Stomach (tissue), 9 donors: ENCODE measurements around the gene POLR2M. TPM values are rescaled to one million over a fixed set of nuclear protein-coding genes. Genes with fewer than 3 reads are reported as not detected.

Source experiments
- DNase-seq, 2 donors: peaks; one replicate each; pipeline versions ENCODE4 v3.0.0 to v3.0.0-alpha.2; 2013 to 2019
- H3K27ac ChIP-seq, 5 donors: fragments of 200-600 bp in 4 of 5; sonication (generic) in 4 of 5; one replicate each; pipeline ENCODE4 v1.5.1; 2013 to 2019; ENCODE audit warnings: mild to moderate bottlenecking in 1 of 5, moderate library complexity in 1 of 5
- H3K27me3 ChIP-seq, 3 donors: fragments of 200-600 bp; sonication (generic); one replicate each; pipeline ENCODE4 v1.5.1; 2017 to 2019; ENCODE audit warnings: mixed run types in 1 of 3
- H3K36me3 ChIP-seq, 4 donors: fragments of 200-600 bp; sonication (generic); 1 replicate in 3 of 4; 2 replicates in 1 of 4; pipeline ENCODE4 v1.5.1; 2016 to 2019
- H3K4me1 ChIP-seq, 4 donors: fragments of 200-600 bp; sonication (generic); one replicate each; pipeline ENCODE4 v1.5.1; 2016 to 2019
- H3K4me3 ChIP-seq, 4 donors: fragments of 200-600 bp; sonication (generic) in 3 of 4; one replicate each; pipeline ENCODE4 v1.5.1; 2016 to 2019; ENCODE audit warnings: mild to moderate bottlenecking in 1 of 4
- H3K9me3 ChIP-seq, 4 donors: fragments of 200-600 bp; sonication (generic); one replicate each; pipeline ENCODE4 v1.5.1; 2016 to 2019
- EP300 ChIP-seq: sonication (generic); formaldehyde crosslinking; IDR thresholded peaks from one replicate; pipeline ENCODE4 v1.6.1; 2017; ENCODE audit warnings: antibody characterized with exemption
- POLR2A ChIP-seq, 4 donors: fragments of 450-650 bp; IDR thresholded peaks; one replicate each; pipeline ENCODE4 v1.6.1; 2016; ENCODE audit warnings: antibody characterized with exemption in 4 of 4, control low read depth in 2 of 4, mild to moderate bottlenecking in 1 of 4, moderate library complexity in 1 of 4
- POLR2AphosphoS5 ChIP-seq, 3 donors: sonication (generic); formaldehyde crosslinking; IDR thresholded peaks; one replicate each; pipeline ENCODE4 v1.6.1; 2016; ENCODE audit warnings: antibody characterized with exemption in 3 of 3
- WGBS, 5 donors: extraction: QIAGEN DNeasy Blood & Tissue Kit in 3 of 5; methylation state at CpG; one replicate each; pipeline versions ENCODE4 v1.1.5 to v1.1.7; 2013 to 2018; 5-methylcytosine and 5-hydroxymethylcytosine counted together
- intact Hi-C: fragments of 100-400 bp; cut with DNase I; formaldehyde crosslinking; loops from one replicate; pipeline ENCODE4 v1.15.1; 2023; ENCODE audit warnings: low total_unique reads
- polyA plus RNA-seq, 3 donors: library from polyadenylated mRNA; stranded (reverse); fragments of 200-250 nt; gene quantifications; one replicate each; pipeline ENCODE4 v1.2.3, GENCODE V29; 2013
- total RNA-seq, 5 donors: library from RNA; depleted of rRNA; stranded (reverse); fragments of >200 nt; gene quantifications; one replicate each; pipeline versions ENCODE4 v1.1.0 to v1.2.3, GENCODE V29; 2014 to 2016
- TF ChIP-seq, protein P1 (sequence below), 7 experiments: fragments of 450-650 bp in 4 of 7; fragments of 200-600 bp in 3 of 7; sonication (generic) in 3 of 7; IDR thresholded peaks; one replicate each; pipeline ENCODE4 v1.5.1; 2016 to 2019; ENCODE audit warnings: antibody characterized with exemption in 7 of 7, control low read depth in 2 of 7, mild to moderate bottlenecking in 1 of 7
- donor health status: healthy with polysubstance abuse.
- donor health status: Bipolar disorder and iron deficiency.
- donor health status: healthy.

The POLR2M gene
- total and polyA plus RNA-seq, 8 donors: 41.6 to 1,088 (median 191) TPM

DNA sequence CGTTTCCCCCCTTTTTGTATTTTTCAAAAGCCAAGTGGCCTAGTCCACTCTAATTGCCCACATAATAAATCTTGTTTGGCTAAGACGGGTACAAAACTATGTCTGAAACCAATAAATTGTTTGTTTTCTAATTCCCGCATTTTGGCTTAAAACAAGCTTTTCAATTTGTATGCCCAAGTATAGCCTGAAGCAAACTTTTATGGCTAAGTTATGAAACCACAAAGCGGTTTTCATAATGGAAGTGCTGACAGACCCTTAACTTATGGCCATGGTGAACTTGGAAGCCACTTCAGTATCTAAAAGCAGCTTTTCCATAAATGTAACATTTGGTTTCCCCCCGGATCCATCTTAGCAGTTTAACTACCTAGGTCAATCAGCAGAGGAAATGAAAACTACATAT lies 29.9 kb upstream of the POLR2M start:
- intact Hi-C loops: no loop called here
- Histone ChIP-seq H3K27ac (no peak overlapping the region), H3K4me3 (no peak overlapping the region), H3K4me1 (peaks cover 0 to 28% (median 10%) of the 10 kb centered on the region in 4 donors), H3K27me3 (no peaks in the 10 kb centered on the region), H3K36me3 (no peaks in the 10 kb centered on the region), H3K9me3 (no peaks in the 10 kb centered on the region)
- TF ChIP-seq EP300 (no peak), POLR2AphosphoS5 (IDR thresholded peaks at IDR 0.05) (no peak)
- no peak for DNase-seq
- WGBS, 5 donors: 79 to 89% (median 88%) methylated on average over 5 of the region's 5 CpGs

DNA sequence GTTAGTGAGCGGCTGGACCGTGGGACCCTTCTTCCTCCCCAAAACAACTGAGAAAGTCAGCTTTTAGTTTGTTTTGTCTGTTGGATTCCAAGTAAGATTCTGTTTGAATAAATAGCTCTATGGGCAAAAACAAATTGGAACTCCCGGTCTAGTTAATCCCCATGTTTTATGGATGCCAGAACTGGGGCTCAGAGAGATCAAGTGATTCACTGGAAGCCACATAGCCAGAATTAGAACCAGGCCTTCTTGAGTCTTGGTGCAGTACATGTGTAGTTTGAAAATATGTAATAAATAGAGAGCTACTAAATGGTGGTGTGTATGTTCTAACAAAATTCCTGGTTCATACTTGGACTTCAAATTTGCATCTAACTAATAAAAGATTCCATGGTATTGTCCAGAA lies 29.3 kb upstream of the POLR2M start:
- Histone ChIP-seq H3K27ac (no peak overlapping the region), H3K9me3 (no peaks in the 10 kb centered on the region), H3K36me3 (no peaks in the 10 kb centered on the region), H3K4me3 (no peak overlapping the region), H3K27me3 (no peaks in the 10 kb centered on the region), H3K4me1 (peaks cover 0 to 28% (median 10%) of the 10 kb centered on the region in 4 donors)
- 73 to 89% (median 76%) methylated on average over 3 of the region's 3 CpGs for WGBS, 5 donors
- no peak for TF ChIP-seq POLR2AphosphoS5 (IDR thresholded peaks at IDR 0.05)
- no peak for TF ChIP-seq EP300
- TF ChIP-seq POLR2A (IDR thresholded peaks at IDR 0.05): no peak
- TF ChIP-seq, protein P1, sequence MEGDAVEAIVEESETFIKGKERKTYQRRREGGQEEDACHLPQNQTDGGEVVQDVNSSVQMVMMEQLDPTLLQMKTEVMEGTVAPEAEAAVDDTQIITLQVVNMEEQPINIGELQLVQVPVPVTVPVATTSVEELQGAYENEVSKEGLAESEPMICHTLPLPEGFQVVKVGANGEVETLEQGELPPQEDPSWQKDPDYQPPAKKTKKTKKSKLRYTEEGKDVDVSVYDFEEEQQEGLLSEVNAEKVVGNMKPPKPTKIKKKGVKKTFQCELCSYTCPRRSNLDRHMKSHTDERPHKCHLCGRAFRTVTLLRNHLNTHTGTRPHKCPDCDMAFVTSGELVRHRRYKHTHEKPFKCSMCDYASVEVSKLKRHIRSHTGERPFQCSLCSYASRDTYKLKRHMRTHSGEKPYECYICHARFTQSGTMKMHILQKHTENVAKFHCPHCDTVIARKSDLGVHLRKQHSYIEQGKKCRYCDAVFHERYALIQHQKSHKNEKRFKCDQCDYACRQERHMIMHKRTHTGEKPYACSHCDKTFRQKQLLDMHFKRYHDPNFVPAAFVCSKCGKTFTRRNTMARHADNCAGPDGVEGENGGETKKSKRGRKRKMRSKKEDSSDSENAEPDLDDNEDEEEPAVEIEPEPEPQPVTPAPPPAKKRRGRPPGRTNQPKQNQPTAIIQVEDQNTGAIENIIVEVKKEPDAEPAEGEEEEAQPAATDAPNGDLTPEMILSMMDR (IDR thresholded peaks at IDR 0.05): no peak
- DNase-seq: no peak
- intact Hi-C loops: no loop called here

DNA sequence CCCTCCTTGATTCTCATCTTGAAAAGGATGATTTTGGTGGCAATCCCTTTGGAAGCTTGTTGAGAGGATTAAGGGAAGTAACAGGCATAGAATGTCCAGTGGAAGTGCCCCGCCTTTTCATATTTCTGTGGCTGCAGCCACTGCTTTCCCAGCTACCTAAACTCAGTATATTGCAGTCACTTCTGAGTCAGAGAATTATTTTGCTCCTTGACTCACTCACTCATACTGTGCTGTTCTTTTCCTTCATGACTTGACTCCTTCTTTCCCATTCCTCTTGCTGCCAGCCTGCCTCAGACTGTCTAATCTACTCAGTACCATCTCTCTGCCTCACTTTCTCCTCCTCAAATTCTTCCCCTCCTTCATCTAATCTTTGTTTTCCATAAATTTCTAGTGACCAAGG lies 26.5 kb upstream of the POLR2M start:
- Histone ChIP-seq H3K9me3 (no peaks in the 10 kb centered on the region), H3K27me3 (no peaks in the 10 kb centered on the region), H3K27ac (peak overlapping the region in 1 of 5 donors; percentile 47), H3K4me1 (peaks cover 0 to 31% (median 2%) of the 10 kb centered on the region in 4 donors), H3K4me3 (no peak overlapping the region), H3K36me3 (no peaks in the 10 kb centered on the region)
- no peak for DNase-seq
- TF ChIP-seq, protein P1 (IDR thresholded peaks at IDR 0.05): no peak
- TF ChIP-seq POLR2A (IDR thresholded peaks at IDR 0.05) (no peak), POLR2AphosphoS5 (IDR thresholded peaks at IDR 0.05) (no peak), EP300 (no peak)
- intact Hi-C loops: no loop called here
- 91 to 100% (median 98%) methylated on average over 1 of the region's 1 CpG for WGBS, 5 donors

DNA sequence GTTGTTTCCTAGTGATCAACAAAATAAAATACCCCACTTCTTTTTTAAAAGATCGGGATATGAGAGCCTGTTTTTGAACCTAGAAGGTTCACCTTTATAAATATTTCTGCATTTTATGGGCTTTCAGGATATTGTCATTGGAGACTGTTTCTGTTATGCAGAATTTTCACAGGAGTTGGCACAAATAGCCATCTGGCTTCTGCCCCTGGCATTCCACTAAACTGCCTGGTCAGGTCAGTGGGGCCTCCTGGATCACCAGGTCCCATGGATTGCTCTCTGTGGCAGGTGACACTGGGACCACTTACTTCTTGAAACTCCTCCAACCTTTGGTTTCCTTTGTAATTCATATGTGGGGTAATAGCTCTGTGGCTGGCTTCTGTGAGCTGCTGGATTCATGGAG lies 25.5 kb upstream of the POLR2M start:
- Histone ChIP-seq H3K27ac (no peak overlapping the region), H3K9me3 (no peaks in the 10 kb centered on the region), H3K36me3 (no peaks in the 10 kb centered on the region), H3K4me1 (peaks cover 0 to 38% (median 4%) of the 10 kb centered on the region in 4 donors), H3K27me3 (no peaks in the 10 kb centered on the region), H3K4me3 (no peak overlapping the region)
- DNase-seq: no peak
- TF ChIP-seq POLR2A (IDR thresholded peaks at IDR 0.05) (no peak), POLR2AphosphoS5 (IDR thresholded peaks at IDR 0.05) (no peak), EP300 (no peak)
- TF ChIP-seq, protein P1 (IDR thresholded peaks at IDR 0.05): no peak
- 94 to 97% (median 95%) methylated on average over 1 of the region's 1 CpG for WGBS, 5 donors
- intact Hi-C loops: no loop called here

DNA sequence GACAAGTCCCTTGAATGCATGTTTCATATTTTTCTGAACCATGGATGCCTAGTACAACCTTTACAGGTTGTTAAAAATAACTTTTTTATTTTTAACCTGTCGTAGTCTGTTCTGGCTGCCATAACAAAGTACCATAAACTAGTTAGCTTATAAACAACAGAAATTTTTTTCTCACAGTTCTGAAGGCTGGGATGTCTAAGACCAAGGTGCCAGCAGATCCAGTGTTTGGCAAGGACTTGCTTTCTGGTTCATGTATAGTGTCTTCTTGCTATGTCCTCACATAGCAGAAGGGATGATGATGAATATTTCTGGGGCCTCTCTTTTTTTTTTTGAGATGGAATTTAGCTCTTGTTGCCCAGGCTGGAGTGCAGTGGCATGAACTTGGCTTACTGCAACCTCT lies 23.0 kb upstream of the POLR2M start:
- H3K36me3 ChIP-seq: no peaks in the 10 kb centered on the region
- 77 to 95% (median 81%) methylated on average over 1 of the region's 1 CpG for WGBS, 5 donors
- no peaks in the 10 kb centered on the region for H3K9me3 ChIP-seq
- no peak for DNase-seq
- TF ChIP-seq, protein P1 (IDR thresholded peaks at IDR 0.05): no peak
- TF ChIP-seq EP300 (no peak), POLR2AphosphoS5 (IDR thresholded peaks at IDR 0.05) (no peak), POLR2A (IDR thresholded peaks at IDR 0.05) (no peak)
- H3K27me3 ChIP-seq: no peaks in the 10 kb centered on the region
- intact Hi-C loops: no loop called here
- H3K4me1 ChIP-seq: peaks cover 0 to 34% (median 7%) of the 10 kb centered on the region in 4 donors
- no peak overlapping the region for H3K4me3 ChIP-seq
- peak overlapping the region in 1 of 5 donors; percentile 57 for H3K27ac ChIP-seq
